ENCODE measurements around the gene CHD5.

CHD5 gene

GRCh38 chr1:6062670-6063069, 117.5 kb downstream of the CHD5 start:
- no peak for DNase-seq (ENCODE audit: insufficient read length, low spot score)
- no peak for FAIRE-seq
- no peak for TF ChIP-seq CTCF (IDR thresholded peaks at IDR 0.05; ENCODE audit: insufficient read depth, missing control alignments)

- FAIRE-seq (no peak), DNase-seq (ENCODE audit: insufficient read length, low spot score) (no peak)
- TF ChIP-seq CTCF (IDR thresholded peaks at IDR 0.05; ENCODE audit: insufficient read depth, missing control alignments): no peak
Measured at GRCh38 chr1:6059866-6060265, 120.3 kb downstream of the CHD5 start.

- DNase-seq (ENCODE audit: insufficient read length, low spot score) (no peak), FAIRE-seq (no peak)
- TF ChIP-seq CTCF (IDR thresholded peaks at IDR 0.05; ENCODE audit: insufficient read depth, missing control alignments): no peak
Measured at GRCh38 chr1:6057170-6057845, 122.8 kb downstream of the CHD5 start.

DNA sequence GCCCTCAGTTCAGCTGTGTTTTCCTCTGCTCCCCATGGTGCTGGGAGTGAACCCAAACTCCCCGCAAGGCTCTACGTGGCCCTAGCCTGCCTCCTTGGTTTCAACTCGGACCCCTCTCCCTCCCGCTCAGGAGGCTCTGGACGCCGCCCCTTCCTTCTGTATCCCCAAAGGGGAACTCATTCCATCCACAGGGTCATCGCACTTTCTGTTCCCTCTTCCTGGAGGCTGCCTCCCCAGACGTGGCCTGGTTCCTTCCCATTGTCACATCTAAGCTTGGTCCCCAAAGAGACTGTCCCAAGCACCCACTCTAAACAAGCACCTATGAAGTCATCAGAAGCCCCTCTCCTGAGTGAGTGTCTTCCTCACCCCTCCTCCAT, 123.6 kb downstream of the CHD5 start:
- FAIRE-seq (no peak), DNase-seq (ENCODE audit: insufficient read length, low spot score) (no peak)
- no peak for TF ChIP-seq CTCF (IDR thresholded peaks at IDR 0.05; ENCODE audit: insufficient read depth, missing control alignments)

- FAIRE-seq: no peak
- no peak for DNase-seq (ENCODE audit: insufficient read length, low spot score)
- TF ChIP-seq CTCF (IDR thresholded peaks at IDR 0.05; ENCODE audit: insufficient read depth, missing control alignments): no peak
Measured at GRCh38 chr1:6054596-6054995, 125.5 kb downstream of the CHD5 start.

GRCh38 chr1:6053206-6053546, 126.9 kb downstream of the CHD5 start:
- TF ChIP-seq CTCF (IDR thresholded peaks at IDR 0.05; ENCODE audit: insufficient read depth, missing control alignments): no peak
- FAIRE-seq (no peak), DNase-seq (ENCODE audit: insufficient read length, low spot score) (no peak)

- FAIRE-seq: no peak
- DNase-seq (ENCODE audit: insufficient read length, low spot score): peak; percentile 72
Measured at GRCh38 chr1:6052543-6053205, 127.4 kb downstream of the CHD5 start.

More at GRCh38 chr1:6052543-6053205, 127.4 kb downstream of the CHD5 start:
- peak; percentile 76 for TF ChIP-seq CTCF (IDR thresholded peaks at IDR 0.05; ENCODE audit: insufficient read depth, missing control alignments)

Data from D721Med (cell line).